K562 treated with DMSO at 1 percent for 4 hours (cell line): ENCODE results near the gene TBX3. TPM values are rescaled to one million over a fixed set of nuclear protein-coding genes. Genes with fewer than 3 reads are reported as not detected.

Source experiments
- total RNA-seq: library from RNA; unstranded; fragments of 300-600 nt; gene quantifications from 2 replicates; pipeline ENCODE4 v1.2.3, GENCODE V29; 2022; ENCODE audit not compliant: insufficient read depth

The TBX3 gene
- total RNA-seq: 0.35 TPM in 1 of 2 replicates, not detected in the other

GRCh38 chr12:114684098-114684869 is at the start of gene TBX3:
TSS of gene TBX3 (minus strand) at chr12:114684175. CDS start at chr12:114683200, 975 bp downstream.

